Lung (tissue), 12 donors: ENCODE data around the gene DBH. TPM values are rescaled to one million over a fixed set of nuclear protein-coding genes. Genes with fewer than 3 reads are reported as not detected.

Experiments
- ATAC-seq: fragments of 200-7000 bp; cut with Tn5 transposase; one replicate; pipeline ENCODE4 v1.9.1; 2020; ENCODE audit warnings: moderate number of reproducible peaks; ENCODE audit not compliant: insufficient read depth, low FRiP score
- DNase-seq, 3 donors: peaks; one replicate each; pipeline ENCODE4 v3.0.0-alpha.2; 2013 to 2017
- H3K27ac ChIP-seq, 2 donors: one replicate each; pipeline ENCODE4 v1.5.1; 2013; ENCODE audit warnings: mild to moderate bottlenecking in 2 of 2, moderate library complexity in 2 of 2, control low read depth in 1 of 2, inconsistent platforms in 1 of 2, low read depth in 1 of 2, low read length in 1 of 2
- H3K27me3 ChIP-seq, 3 donors: one replicate each; pipeline ENCODE4 v1.5.1; 2013; ENCODE audit warnings: low read length in 2 of 3; ENCODE audit not compliant: control insufficient read depth in 3 of 3, insufficient read depth in 3 of 3
- H3K36me3 ChIP-seq, 4 donors: one replicate each; pipeline ENCODE4 v1.5.1; 2013; ENCODE audit warnings: low read length in 4 of 4, mild to moderate bottlenecking in 1 of 4, moderate library complexity in 1 of 4; ENCODE audit not compliant: control insufficient read depth in 4 of 4, insufficient read depth in 4 of 4
- H3K4me1 ChIP-seq, 5 donors: one replicate each; pipeline ENCODE4 v1.5.1; 2013; ENCODE audit warnings: low read length in 5 of 5, mild to moderate bottlenecking in 2 of 5, moderate library complexity in 1 of 5; ENCODE audit not compliant: control insufficient read depth in 5 of 5, insufficient read depth in 5 of 5
- H3K4me3 ChIP-seq: one replicate; pipeline ENCODE4 v1.5.1; 2013; ENCODE audit warnings: mild to moderate bottlenecking, control low read depth, moderate library complexity
- H3K9ac ChIP-seq, 2 donors: one replicate each; pipeline ENCODE4 v1.5.1; 2013; ENCODE audit warnings: low read length in 2 of 2, control low read depth in 1 of 2; ENCODE audit not compliant: insufficient read depth in 1 of 2
- H3K9me3 ChIP-seq, 4 donors: one replicate each; pipeline ENCODE4 v1.5.1; 2013; ENCODE audit warnings: low read length in 3 of 4, mild to moderate bottlenecking in 1 of 4, moderate library complexity in 1 of 4; ENCODE audit not compliant: control insufficient read depth in 4 of 4, insufficient read depth in 3 of 4
- WGBS, 2 donors: extraction: QIAGEN DNeasy Blood & Tissue Kit; methylation state at CpG; one replicate each; pipeline ENCODE4 v1.1.7; 2013; 5-methylcytosine and 5-hydroxymethylcytosine counted together
- polyA plus RNA-seq, 2 donors: library from polyadenylated mRNA; stranded (reverse); fragments of 200-250 nt; gene quantifications; one replicate each; pipeline ENCODE4 v1.2.1, GENCODE V29; 2013
- total RNA-seq, 2 donors: library from RNA; depleted of rRNA in 1 of 2; stranded (reverse); fragments of >200 nt in 1 of 2; gene quantifications; one replicate each; pipeline ENCODE4 v1.2.1, GENCODE V29; 2014 to 2021
- TF ChIP-seq, protein P1 (sequence below): IDR thresholded peaks from 2 replicates; pipeline ENCODE4 v1.5.1; 2012; ENCODE audit warnings: mild to moderate bottlenecking; ENCODE audit errors: control extremely low read depth, extremely low read depth
- donor health status: control.
- donor health status: control.
- donor health status: Bipolar disorder and iron deficiency.
- donor health status: healthy.
- donor health status: DM: yes; HTN: yes; CAD: no.

DBH gene
- total and polyA plus RNA-seq, 4 donors, result 0.06 to 0.48 (median 0.08) TPM

DNA sequence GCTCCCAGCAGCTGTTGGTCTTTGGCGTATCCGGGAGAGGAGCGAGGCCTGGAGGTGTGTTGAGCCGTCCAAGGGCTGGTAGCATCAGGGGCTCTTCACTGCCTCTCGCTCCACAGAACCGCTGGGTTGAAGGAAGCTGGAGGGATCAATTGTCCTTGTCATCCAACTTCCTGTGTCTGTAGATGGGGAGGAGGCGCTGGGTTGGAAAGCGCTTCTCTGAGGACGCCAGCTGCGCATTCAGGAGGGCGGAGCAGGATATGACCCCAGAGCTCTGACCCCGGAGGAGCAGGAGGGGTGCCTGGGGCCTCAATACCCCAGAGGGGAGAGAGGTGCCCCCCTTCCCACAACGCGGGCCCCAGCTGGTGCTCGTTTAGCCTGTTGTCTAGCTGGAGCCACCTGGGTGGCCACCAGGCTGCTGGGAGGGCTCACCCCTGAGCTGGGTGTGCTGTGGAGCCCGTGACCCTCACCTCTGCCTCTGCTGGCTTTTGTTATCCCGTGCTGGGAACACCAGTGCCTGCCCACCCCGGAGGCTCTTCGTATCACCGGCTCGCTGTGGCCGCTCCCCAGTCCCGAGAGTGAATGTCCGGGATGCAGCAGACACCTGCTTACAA lies 2.0 kb upstream of the DBH start:
- 42 to 55% methylated on average over 24 of the region's 24 CpGs for WGBS, 2 donors
- peak; percentile 58 to 77 (median 67) for DNase-seq
- Histone ChIP-seq H3K4me3 (no peak overlapping the region), H3K9ac (no peak overlapping the region), H3K36me3 (no peaks in the 10 kb centered on the region), H3K27me3 (no peaks in the 10 kb centered on the region), H3K4me1 (peaks cover 0 to 27% (median 2%) of the 10 kb centered on the region in 5 donors), H3K9me3 (no peaks in the 10 kb centered on the region), H3K27ac (no peak overlapping the region)
- no peak for ATAC-seq
- TF ChIP-seq, protein P1, sequence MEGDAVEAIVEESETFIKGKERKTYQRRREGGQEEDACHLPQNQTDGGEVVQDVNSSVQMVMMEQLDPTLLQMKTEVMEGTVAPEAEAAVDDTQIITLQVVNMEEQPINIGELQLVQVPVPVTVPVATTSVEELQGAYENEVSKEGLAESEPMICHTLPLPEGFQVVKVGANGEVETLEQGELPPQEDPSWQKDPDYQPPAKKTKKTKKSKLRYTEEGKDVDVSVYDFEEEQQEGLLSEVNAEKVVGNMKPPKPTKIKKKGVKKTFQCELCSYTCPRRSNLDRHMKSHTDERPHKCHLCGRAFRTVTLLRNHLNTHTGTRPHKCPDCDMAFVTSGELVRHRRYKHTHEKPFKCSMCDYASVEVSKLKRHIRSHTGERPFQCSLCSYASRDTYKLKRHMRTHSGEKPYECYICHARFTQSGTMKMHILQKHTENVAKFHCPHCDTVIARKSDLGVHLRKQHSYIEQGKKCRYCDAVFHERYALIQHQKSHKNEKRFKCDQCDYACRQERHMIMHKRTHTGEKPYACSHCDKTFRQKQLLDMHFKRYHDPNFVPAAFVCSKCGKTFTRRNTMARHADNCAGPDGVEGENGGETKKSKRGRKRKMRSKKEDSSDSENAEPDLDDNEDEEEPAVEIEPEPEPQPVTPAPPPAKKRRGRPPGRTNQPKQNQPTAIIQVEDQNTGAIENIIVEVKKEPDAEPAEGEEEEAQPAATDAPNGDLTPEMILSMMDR, result no peak

DNA sequence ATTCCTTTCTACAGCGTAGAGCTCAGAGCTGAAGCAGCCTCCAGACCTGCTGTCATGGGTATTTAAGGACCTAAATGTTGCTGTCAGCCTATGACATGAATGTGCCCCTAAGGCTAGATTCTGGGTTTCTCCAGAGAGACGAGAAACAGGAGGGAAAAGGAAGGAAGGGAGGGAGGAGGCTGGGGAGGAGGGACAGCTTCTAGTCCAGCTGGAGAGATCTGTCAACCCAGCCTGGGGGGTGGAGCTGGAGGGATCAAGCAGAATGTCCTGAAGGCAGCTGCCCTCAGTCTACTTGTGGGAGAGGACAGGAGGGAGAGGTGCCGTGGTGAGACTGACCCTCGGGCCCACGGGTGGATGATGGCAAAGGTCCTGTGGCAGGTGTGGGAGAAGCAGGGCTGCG lies 1.1 kb upstream of the DBH start:
- TF ChIP-seq, protein P1, result no peak
- no peaks in the 10 kb centered on the region for H3K9me3 ChIP-seq
- H3K27me3 ChIP-seq, result no peaks in the 10 kb centered on the region
- ATAC-seq, result no peak
- 55 to 64% methylated on average over 6 of the region's 6 CpGs for WGBS, 2 donors
- H3K9ac ChIP-seq, result no peak overlapping the region
- H3K4me3 ChIP-seq, result no peak overlapping the region
- DNase-seq, result peak; percentile 45 to 68 (median 62)
- no peaks in the 10 kb centered on the region for H3K36me3 ChIP-seq
- peaks cover 0 to 27% (median 2%) of the 10 kb centered on the region in 5 donors for H3K4me1 ChIP-seq
- no peak overlapping the region for H3K27ac ChIP-seq

DNA sequence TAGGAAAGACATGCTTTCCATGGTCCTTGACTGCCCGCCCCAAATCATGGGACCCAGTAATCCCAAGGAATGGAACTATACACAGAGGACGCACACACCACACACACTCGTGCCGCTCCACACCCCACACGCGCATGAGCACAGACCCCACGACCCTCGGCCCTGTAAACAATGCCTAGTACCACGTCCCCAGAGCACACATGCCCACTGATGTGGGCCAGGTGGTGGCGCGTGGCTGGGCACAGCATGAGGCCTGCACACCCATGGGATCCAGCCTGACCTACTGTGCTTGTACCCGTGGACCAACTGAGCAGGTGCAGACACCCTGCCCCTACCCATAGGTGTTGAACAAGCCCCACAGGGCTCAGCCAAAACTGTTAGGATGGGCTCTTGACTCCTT lies 739 bp downstream of the DBH start:
- TF ChIP-seq, protein P1, result no peak
- H3K9me3 ChIP-seq, result no peaks in the 10 kb centered on the region
- H3K4me1 ChIP-seq, result peaks cover 0 to 27% (median 2%) of the 10 kb centered on the region in 5 donors
- H3K27me3 ChIP-seq, result no peaks in the 10 kb centered on the region
- H3K27ac ChIP-seq, result no peak overlapping the region
- H3K36me3 ChIP-seq, result no peaks in the 10 kb centered on the region
- WGBS, 2 donors, result 88 to 90% methylated on average over 12 of the region's 12 CpGs
- H3K4me3 ChIP-seq, result no peak overlapping the region
- no peak for ATAC-seq
- H3K9ac ChIP-seq, result no peak overlapping the region
- no peak for DNase-seq
